HCT116 (cell line): ENCODE results near the gene LAMB4.

Experiments used
- CTCF ChIP-seq, 3 experiments: fragments of 200-600 bp in 1 of 3; sonication (generic) in 1 of 3; IDR thresholded peaks in 2 of 3; conservative IDR thresholded peaks in 1 of 3; 2 replicates each; pipeline ENCODE4 v1.5.1; 2012 to 2017; ENCODE audit warnings: low read depth in 2 of 3, low read length in 2 of 3, antibody characterized with exemption in 1 of 3, borderline replicate concordance in 1 of 3, control low read depth in 1 of 3, mild to moderate bottlenecking in 1 of 3, mixed read lengths in 1 of 3, mixed run types in 1 of 3, moderate library complexity in 1 of 3; ENCODE audit not compliant: insufficient read depth in 1 of 3
- MAX ChIP-seq: IDR thresholded peaks from 2 replicates; pipeline ENCODE4 v1.6.1; 2012
- RAD21 ChIP-seq: IDR thresholded peaks from 2 replicates; pipeline ENCODE4 v1.6.1; 2012; ENCODE audit warnings: low read depth, mild to moderate bottlenecking
- SIN3A ChIP-seq: IDR thresholded peaks from 2 replicates; pipeline ENCODE4 v1.6.1; 2012; ENCODE audit warnings: low read depth
- TCF7L2 ChIP-seq: IDR thresholded peaks from 2 replicates; pipeline ENCODE4 v1.7.0; 2011; ENCODE audit warnings: borderline replicate concordance, inconsistent platforms; ENCODE audit not compliant: insufficient read depth, insufficient read length; ENCODE audit errors: extremely low read depth
- ZFX ChIP-seq: fragments of 450-650 bp; IDR thresholded peaks from 2 replicates; pipeline ENCODE4 v1.6.1; 2017
- ZNF274 ChIP-seq: fragments of 200-500 bp; sonication (Bioruptor generic); IDR thresholded peaks from 2 replicates; pipeline ENCODE4 v1.6.1; 2014; ENCODE audit warnings: mild to moderate bottlenecking, low read depth, low read length, inconsistent platforms

GRCh38 chr7:108015740-108016139, 114.4 kb downstream of the LAMB4 start:
- no peak for TF ChIP-seq RAD21
- no peak for TF ChIP-seq CTCF (IDR thresholded peaks at IDR 0.05 in 2 of 3, conservative IDR thresholded peaks at IDR 0.05 in 1 of 3; ENCODE audit: borderline replicate concordance in 1 of 3, insufficient read depth in 1 of 3, low read depth in 2 of 3, low read length in 2 of 3)
- no peak for TF ChIP-seq MAX
- TF ChIP-seq SIN3A = no peak
- no peak for TF ChIP-seq TCF7L2
- no peak for TF ChIP-seq ZFX
- no peak for TF ChIP-seq ZNF274
